Tibial nerve (tissue), 4 donors: ENCODE data around the gene OR5K3.

Source experiments
- CTCF ChIP-seq, 5 experiments: fragments of 200-600 bp in 3 of 5; fragments of 450-650 bp in 2 of 5; sonication (generic) in 3 of 5; IDR thresholded peaks; one replicate each; pipeline ENCODE4 v1.5.1; 2016 to 2019; ENCODE audit warnings: antibody characterized with exemption in 5 of 5, mild to moderate bottlenecking in 3 of 5, moderate library complexity in 2 of 5
- EP300 ChIP-seq, 2 donors: sonication (generic); formaldehyde crosslinking; IDR thresholded peaks; one replicate each; pipeline ENCODE4 v1.6.1; 2017; ENCODE audit warnings: antibody characterized with exemption in 2 of 2, mild to moderate bottlenecking in 1 of 2
- POLR2A ChIP-seq, 2 donors: fragments of 450-650 bp; IDR thresholded peaks; one replicate each; pipeline ENCODE4 v1.6.1; 2017; ENCODE audit warnings: antibody characterized with exemption in 2 of 2, mild to moderate bottlenecking in 2 of 2, moderate library complexity in 2 of 2

GRCh38 chr3:98434412-98434811, 43.9 kb downstream of the OR5K3 start:
- TF ChIP-seq CTCF (IDR thresholded peaks at IDR 0.05) (no peak), POLR2A (IDR thresholded peaks at IDR 0.05) (no peak), EP300 (IDR thresholded peaks at IDR 0.05) (no peak)
